Fibroblast of lung (primary cell): Measurements from ENCODE around the gene NR2F2. TPM values are rescaled to one million over a fixed set of nuclear protein-coding genes. Genes with fewer than 3 reads are reported as not detected.

Experiments used
- DNase-seq, 2 donors: peaks; one replicate each; pipeline versions ENCODE4 v3.0.0 to v3.0.0-alpha.2; 2010; ENCODE audit warnings: low read depth in 2 of 2
- H2AFZ ChIP-seq: 2 replicates; pipeline ENCODE4 v1.5.1; 2012; ENCODE audit warnings: low read length, control low read depth, inconsistent platforms
- H3K27ac ChIP-seq: 2 replicates; pipeline ENCODE4 v1.5.1; 2011; ENCODE audit warnings: low read length, control low read depth; ENCODE audit not compliant: insufficient read depth
- H3K27me3 ChIP-seq: 2 replicates; pipeline ENCODE4 v1.5.1; 2011; ENCODE audit warnings: mild to moderate bottlenecking, low read length; ENCODE audit not compliant: control insufficient read depth, insufficient read depth
- H3K36me3 ChIP-seq: 2 replicates; pipeline ENCODE4 v1.5.1; 2011; ENCODE audit warnings: low read length; ENCODE audit not compliant: control insufficient read depth, insufficient read depth
- H3K4me1 ChIP-seq: 2 replicates; pipeline ENCODE4 v1.5.1; 2011; ENCODE audit warnings: low read length; ENCODE audit not compliant: control insufficient read depth, insufficient read depth; ENCODE audit errors: extremely low read depth
- H3K4me2 ChIP-seq: 2 replicates; pipeline ENCODE4 v1.5.1; 2011; ENCODE audit warnings: low read length, control low read depth; ENCODE audit not compliant: insufficient read depth; ENCODE audit errors: extremely low read depth
- H3K4me3 ChIP-seq, 4 experiments: fragments of 200-600 bp in 1 of 4; sonication (generic) in 1 of 4; replicated peaks in 1 of 4; 2 replicates each; pipeline ENCODE4 v1.5.1; 2011 to 2016; ENCODE audit warnings: low read length in 4 of 4, low read depth in 3 of 4, mild to moderate bottlenecking in 3 of 4, control low read depth in 2 of 4, inconsistent platforms in 1 of 4, mixed read lengths in 1 of 4; ENCODE audit not compliant: insufficient read depth in 1 of 4; ENCODE audit errors: control extremely low read depth in 1 of 4
- H3K79me2 ChIP-seq: 2 replicates; pipeline ENCODE4 v1.5.1; 2012; ENCODE audit warnings: mild to moderate bottlenecking, low read length, inconsistent platforms; ENCODE audit not compliant: control insufficient read depth, insufficient read depth
- H3K9ac ChIP-seq: 2 replicates; pipeline ENCODE4 v1.5.1; 2011; ENCODE audit warnings: mild to moderate bottlenecking, low read length, control low read depth; ENCODE audit not compliant: insufficient read depth
- H3K9me3 ChIP-seq: 2 replicates; pipeline ENCODE4 v1.5.1; 2012; ENCODE audit warnings: low read depth, low read length; ENCODE audit not compliant: control insufficient read depth, insufficient read depth
- H4K20me1 ChIP-seq: 2 replicates; pipeline ENCODE4 v1.5.1; 2011; ENCODE audit warnings: low read length; ENCODE audit not compliant: control insufficient read depth, insufficient read depth; ENCODE audit errors: extremely low read depth
- CTCF ChIP-seq, 2 donors: IDR thresholded peaks in 1 of 2; conservative IDR thresholded peaks in 1 of 2; 1 replicate in 1 of 2; 2 replicates in 1 of 2; pipeline ENCODE4 v1.5.1; 2011 to 2012; ENCODE audit warnings: low read length in 2 of 2, control low read depth in 1 of 2, inconsistent platforms in 1 of 2, low read depth in 1 of 2, mild to moderate bottlenecking in 1 of 2
- EZH2 ChIP-seq: IDR thresholded peaks from 2 replicates; pipeline ENCODE4 v1.5.1; 2012; ENCODE audit warnings: low read length, control low read depth, mild to moderate bottlenecking; ENCODE audit errors: missing control alignments
- polyA plus RNA-seq, 2 donors: library from polyadenylated mRNA; depleted of rRNA in 1 of 2; stranded (reverse) in 1 of 2; unstranded in 1 of 2; fragments of >200 nt; gene quantifications; 2 replicates each; pipeline ENCODE4 v1.2.1, GENCODE V29; 2011 to 2012; ENCODE audit warnings: missing spikeins in 1 of 2
- total RNA-seq: library from RNA; depleted of rRNA; stranded (reverse); fragments of >200 nt; gene quantifications from 2 replicates; pipeline ENCODE4 v1.2.1, GENCODE V29; 2014

Gene NR2F2
- total and polyA plus RNA-seq, 2 donors (not counting 1 experiment from before 2014, with no cell fraction given): 15.7 to 130 TPM

GRCh38 chr15:96309143-96309660 is 21.3 kb upstream of the NR2F2 start:
- no peak for DNase-seq
- no peak for TF ChIP-seq EZH2
- no peak for TF ChIP-seq CTCF (conservative IDR thresholded peaks at IDR 0.05 in 1 of 2, IDR thresholded peaks at IDR 0.05 in 1 of 2; ENCODE audit: low read depth in 1 of 2, low read length in 2 of 2)
- Histone ChIP-seq H3K9me3 (no peaks in the 10 kb centered on the region), H3K79me2 (no peaks in the 10 kb centered on the region), H2AFZ (no peak overlapping the region), H3K4me2 (no peak overlapping the region), H3K27ac (no peak overlapping the region), H3K27me3 (no peaks in the 10 kb centered on the region), H3K4me1 (peaks cover 6% of the 10 kb centered on the region), H3K36me3 (no peaks in the 10 kb centered on the region), H3K4me3 (no peak overlapping the region), H3K9ac (no peak overlapping the region), H4K20me1 (no peaks in the 10 kb centered on the region)

GRCh38 chr15:96311256-96311955 is 19.1 kb upstream of the NR2F2 start:
- TF ChIP-seq CTCF (conservative IDR thresholded peaks at IDR 0.05 in 1 of 2, IDR thresholded peaks at IDR 0.05 in 1 of 2; ENCODE audit: low read depth in 1 of 2, low read length in 2 of 2): no peak
- TF ChIP-seq EZH2: no peak
- H3K79me2 ChIP-seq: no peaks in the 10 kb centered on the region
- H2AFZ ChIP-seq: no peak overlapping the region
- H3K27me3 ChIP-seq: no peaks in the 10 kb centered on the region
- H3K27ac ChIP-seq: no peak overlapping the region
- no peaks in the 10 kb centered on the region for H3K36me3 ChIP-seq
- no peak overlapping the region for H3K4me3 ChIP-seq
- H3K9ac ChIP-seq: no peak overlapping the region
- no peak for DNase-seq
- peaks cover 6% of the 10 kb centered on the region for H3K4me1 ChIP-seq
- H4K20me1 ChIP-seq: no peaks in the 10 kb centered on the region
- no peak overlapping the region for H3K4me2 ChIP-seq
- H3K9me3 ChIP-seq: no peaks in the 10 kb centered on the region

GRCh38 chr15:96311956-96312294 is 18.6 kb upstream of the NR2F2 start:
- no peak for DNase-seq
- H3K4me2 ChIP-seq: no peak overlapping the region
- H3K4me3 ChIP-seq: no peak overlapping the region
- H4K20me1 ChIP-seq: no peaks in the 10 kb centered on the region
- H2AFZ ChIP-seq: no peak overlapping the region
- peaks cover 6% of the 10 kb centered on the region for H3K4me1 ChIP-seq
- TF ChIP-seq CTCF (conservative IDR thresholded peaks at IDR 0.05 in 1 of 2, IDR thresholded peaks at IDR 0.05 in 1 of 2; ENCODE audit: low read depth in 1 of 2, low read length in 2 of 2) (no peak), EZH2 (no peak)
- no peak overlapping the region for H3K9ac ChIP-seq
- no peak overlapping the region for H3K27ac ChIP-seq
- H3K36me3 ChIP-seq: no peaks in the 10 kb centered on the region
- no peaks in the 10 kb centered on the region for H3K79me2 ChIP-seq
- H3K9me3 ChIP-seq: no peaks in the 10 kb centered on the region
- no peaks in the 10 kb centered on the region for H3K27me3 ChIP-seq
